Colonic mucosa (tissue), 4 donors: ENCODE measurements around the gene LRRN2. TPM values are rescaled to one million over a fixed set of nuclear protein-coding genes. Genes with fewer than 3 reads are reported as not detected.

Experiments used
- DNase-seq: peaks from one replicate; pipeline ENCODE4 v3.0.0-alpha.2; 2020
- H3K27ac ChIP-seq: fragments of 200-600 bp; one replicate; pipeline ENCODE4 v1.8.0; 2021
- H3K27me3 ChIP-seq: fragments of 200-600 bp; one replicate; pipeline ENCODE4 v1.8.0; 2021
- H3K36me3 ChIP-seq: fragments of 200-600 bp; one replicate; pipeline ENCODE4 v1.8.0; 2021
- H3K4me1 ChIP-seq: fragments of 200-600 bp; one replicate; pipeline ENCODE4 v1.8.0; 2021; ENCODE audit warnings: mild to moderate bottlenecking
- H3K4me3 ChIP-seq: fragments of 200-600 bp; one replicate; pipeline ENCODE4 v1.8.0; 2021
- H3K9ac ChIP-seq, 2 donors: one replicate each; pipeline ENCODE4 v1.7.0; 2013; ENCODE audit warnings: control low read depth in 2 of 2, low read depth in 2 of 2, low read length in 2 of 2
- H3K9me3 ChIP-seq: fragments of 200-600 bp; one replicate; pipeline ENCODE4 v1.8.0; 2021
- CTCF ChIP-seq: fragments of 200-600 bp; IDR thresholded peaks from one replicate; pipeline ENCODE4 v1.8.0; 2022; ENCODE audit warnings: antibody characterized with exemption, mild to moderate bottlenecking
- intact Hi-C: fragments of 100-400 bp; cut with DNase I; formaldehyde crosslinking; loops from one replicate; pipeline ENCODE4 v1.14.1; 2022
- total RNA-seq, 2 donors: library from RNA; stranded (reverse); fragmentation: NEBNext Ultra II Directional in 1 of 2; extraction: Animal tissue kit (Norgen Biotek cat#: 25700) in 1 of 2; gene quantifications; one replicate each; pipeline ENCODE4 v1.2.1, GENCODE V29; 2021
- donor health status: healthy.
- donor health status: DM: no; HTN: no; CAD: no.
- donor health status: DM: no; HTN: no; CAD: no.

LRRN2 gene
- total RNA-seq, 2 donors from 2014 or later: 13.1 to 13.9 TPM

- no peak overlapping the region for H3K9ac ChIP-seq
- H3K36me3 ChIP-seq: no peaks in the 10 kb centered on the region
- no peaks in the 10 kb centered on the region for H3K27me3 ChIP-seq
- H3K4me3 ChIP-seq: no peak overlapping the region
- no peak for DNase-seq
- H3K27ac ChIP-seq: no peak overlapping the region
- H3K4me1 ChIP-seq: no peaks in the 10 kb centered on the region
- H3K9me3 ChIP-seq: no peaks in the 10 kb centered on the region
- no peak for TF ChIP-seq CTCF
- intact Hi-C loops: no loop called here
Measured at GRCh38 chr1:204672482-204673121, 12.9 kb downstream of the LRRN2 start.

GRCh38 chr1:204672069-204672468 lies 13.5 kb downstream of the LRRN2 start:
- DNase-seq: no peak
- Histone ChIP-seq H3K4me3 (no peak overlapping the region), H3K27ac (no peak overlapping the region), H3K36me3 (no peaks in the 10 kb centered on the region), H3K27me3 (no peaks in the 10 kb centered on the region), H3K9me3 (no peaks in the 10 kb centered on the region), H3K9ac (no peak overlapping the region), H3K4me1 (no peaks in the 10 kb centered on the region)
- intact Hi-C loops: no loop called here
- TF ChIP-seq CTCF: no peak

GRCh38 chr1:204670152-204670927 lies 15.2 kb downstream of the LRRN2 start:
- Histone ChIP-seq H3K27me3 (no peaks in the 10 kb centered on the region), H3K4me3 (no peak overlapping the region), H3K9ac (no peak overlapping the region), H3K36me3 (no peaks in the 10 kb centered on the region), H3K9me3 (no peaks in the 10 kb centered on the region), H3K4me1 (no peaks in the 10 kb centered on the region), H3K27ac (no peak overlapping the region)
- intact Hi-C loops: no loop called here
- no peak for TF ChIP-seq CTCF
- DNase-seq: no peak

GRCh38 chr1:204669579-204669978 lies 16.0 kb downstream of the LRRN2 start:
- intact Hi-C loops: no loop called here
- no peak overlapping the region for H3K4me3 ChIP-seq
- TF ChIP-seq CTCF: no peak
- no peaks in the 10 kb centered on the region for H3K36me3 ChIP-seq
- no peak overlapping the region for H3K9ac ChIP-seq
- H3K27me3 ChIP-seq: no peaks in the 10 kb centered on the region
- no peaks in the 10 kb centered on the region for H3K4me1 ChIP-seq
- H3K27ac ChIP-seq: no peak overlapping the region
- H3K9me3 ChIP-seq: no peaks in the 10 kb centered on the region
- DNase-seq: no peak

GRCh38 chr1:204664384-204664651 lies 21.2 kb downstream of the LRRN2 start:
- no peaks in the 10 kb centered on the region for H3K36me3 ChIP-seq
- H3K27ac ChIP-seq: no peak overlapping the region
- H3K27me3 ChIP-seq: no peaks in the 10 kb centered on the region
- no peak overlapping the region for H3K4me3 ChIP-seq
- H3K9ac ChIP-seq: no peak overlapping the region
- intact Hi-C loops: no loop called here
- H3K9me3 ChIP-seq: no peaks in the 10 kb centered on the region
- H3K4me1 ChIP-seq: no peaks in the 10 kb centered on the region
- DNase-seq: no peak
- TF ChIP-seq CTCF: no peak
